HFFc6 (cell line): ENCODE data around the gene CALB2. TPM values are rescaled to one million over a fixed set of nuclear protein-coding genes. Genes with fewer than 3 reads are reported as not detected.
"Not testable (repeated sequence)": the region's sequence is repeated elsewhere in the genome, so short reads cannot be mapped to it uniquely, and the experiment has no call there.

Experiments used
- DNase-seq: peaks from one replicate; pipeline ENCODE4 v3.0.0-alpha.2; 2018
- H3K27ac Mint-ChIP-seq: 2 replicates; pipeline ENCODE4 v1.8.0; 2020; ENCODE audit warnings: mild to moderate bottlenecking, mixed read lengths
- H3K27me3 Mint-ChIP-seq: 2 replicates; pipeline ENCODE4 v1.8.0; 2021; ENCODE audit warnings: mild to moderate bottlenecking, moderate library complexity, mixed read lengths; ENCODE audit not compliant: insufficient read depth
- H3K36me3 Mint-ChIP-seq: 2 replicates; pipeline ENCODE4 v1.8.0; 2021; ENCODE audit warnings: low read depth, mixed read lengths
- H3K4me1 Mint-ChIP-seq: 2 replicates; pipeline ENCODE4 v1.8.0; 2020; ENCODE audit warnings: low read depth, mixed read lengths
- H3K4me3 Mint-ChIP-seq: 2 replicates; pipeline ENCODE4 v1.8.0; 2020; ENCODE audit warnings: mild to moderate bottlenecking, moderate library complexity, mixed read lengths
- H3K9me3 Mint-ChIP-seq: 2 replicates; pipeline ENCODE4 v1.8.0; 2020; ENCODE audit warnings: mild to moderate bottlenecking, mixed read lengths
- CTCF ChIP-seq: fragments of 200-600 bp; sonication (generic); IDR thresholded peaks from 2 replicates; pipeline ENCODE4 v1.5.0; 2021; ENCODE audit warnings: antibody characterized with exemption, mild to moderate bottlenecking
- total RNA-seq, 6 experiments: library from RNA; stranded (reverse); fragmentation: NEBNext Ultra II Directional; extraction: Animal tissue kit (Norgen Biotek cat#: 25700); gene quantifications; 2 replicates in 1 of 6; 3 replicates in 5 of 6; pipeline ENCODE4 v1.2.3, GENCODE V29; 2021

The CALB2 gene
- total RNA-seq, 6 experiments from 2014 or later, result 0.14 to 1.1 (median 0.70) TPM; not detected in 3

- 0 out of 2 replicates have a peak, but pooled peaks cover 5% of the 10 kb centered on the region for H3K4me1 Mint-ChIP-seq
- H3K36me3 Mint-ChIP-seq, result no peaks in the 10 kb centered on the region
- no peak overlapping the region for H3K27ac Mint-ChIP-seq
- TF ChIP-seq CTCF, result no peak
- DNase-seq, result no peak
- peaks cover 28% of the 10 kb centered on the region for H3K27me3 Mint-ChIP-seq
- H3K9me3 Mint-ChIP-seq, result no peaks in the 10 kb centered on the region
- no peak overlapping the region for H3K4me3 Mint-ChIP-seq
These were observed 4.8 kb upstream of the CALB2 start for GRCh38 chr16:71353736-71354135.

- Mint-ChIP-seq H3K27ac (no peak overlapping the region), H3K9me3 (no peaks in the 10 kb centered on the region), H3K27me3 (peaks cover 25% of the 10 kb centered on the region), H3K36me3 (no peaks in the 10 kb centered on the region), H3K4me3 (no peak overlapping the region), H3K4me1 (0 out of 2 replicates have a peak, but pooled peaks cover 5% of the 10 kb centered on the region)
- no peak for DNase-seq
- no peak for TF ChIP-seq CTCF
These were observed 4.4 kb upstream of the CALB2 start for GRCh38 chr16:71354156-71354555.

- no peak for DNase-seq
- Mint-ChIP-seq H3K36me3 (no peaks in the 10 kb centered on the region), H3K27me3 (peaks cover 22% of the 10 kb centered on the region), H3K9me3 (no peaks in the 10 kb centered on the region), H3K4me1 (peaks cover 22% of the 10 kb centered on the region), H3K27ac (no peak overlapping the region), H3K4me3 (no peak overlapping the region)
- TF ChIP-seq CTCF, result no peak
These were observed 2.3 kb upstream of the CALB2 start for GRCh38 chr16:71356051-71356740.

GRCh38 chr16:71356936-71357335 is 1.6 kb upstream of the CALB2 start:
- not testable (repeated sequence) for H3K27ac Mint-ChIP-seq, H3K36me3 Mint-ChIP-seq, DNase-seq, H3K9me3 Mint-ChIP-seq, H3K4me3 Mint-ChIP-seq
- Mint-ChIP-seq H3K4me1 (peaks cover 22% of the 10 kb centered on the region), H3K27me3 (peaks cover 20% of the 10 kb centered on the region)

- no peak overlapping the region for H3K27ac Mint-ChIP-seq
- TF ChIP-seq CTCF, result no peak
- peaks cover 22% of the 10 kb centered on the region for H3K4me1 Mint-ChIP-seq
- DNase-seq, result no peak
- no peaks in the 10 kb centered on the region for H3K36me3 Mint-ChIP-seq
- H3K27me3 Mint-ChIP-seq, result peaks cover 20% of the 10 kb centered on the region
- H3K9me3 Mint-ChIP-seq, result no peaks in the 10 kb centered on the region
- H3K4me3 Mint-ChIP-seq, result no peak overlapping the region
These were observed 842 bp upstream of the CALB2 start for GRCh38 chr16:71357681-71358080.

- Mint-ChIP-seq H3K27me3 (peaks cover 17% of the 10 kb centered on the region), H3K9me3 (no peaks in the 10 kb centered on the region), H3K4me3 (no peak overlapping the region), H3K36me3 (no peaks in the 10 kb centered on the region), H3K4me1 (peaks cover 22% of the 10 kb centered on the region), H3K27ac (peak overlapping the region; percentile 1; the same call in 1 of the 2 replicates)
- no peak for DNase-seq
- TF ChIP-seq CTCF, result no peak
These were observed 908 bp downstream of the CALB2 start for GRCh38 chr16:71359431-71359830.
